Ectodermal cell (in vitro differentiated cells): Measurements from ENCODE around the gene BMS1.

ENCODE experiments used
- H3K27ac ChIP-seq: 2 replicates; pipeline ENCODE4 v1.7.0; 2013; ENCODE audit warnings: mild to moderate bottlenecking, low read depth, low read length; ENCODE audit not compliant: insufficient read depth, poor library complexity, severe bottlenecking
- H3K27me3 ChIP-seq: 2 replicates; pipeline ENCODE4 v1.7.0; 2013; ENCODE audit warnings: mild to moderate bottlenecking, low read length; ENCODE audit not compliant: insufficient read depth, control insufficient read depth, poor library complexity, severe bottlenecking
- H3K36me3 ChIP-seq: one replicate; pipeline ENCODE4 v1.7.0; 2013; ENCODE audit warnings: low read length; ENCODE audit not compliant: control insufficient read depth, insufficient read depth
- H3K4me1 ChIP-seq: one replicate; pipeline ENCODE4 v1.7.0; 2013; ENCODE audit warnings: low read length; ENCODE audit not compliant: control insufficient read depth, insufficient read depth
- H3K4me3 ChIP-seq: 2 replicates; pipeline ENCODE4 v1.7.0; 2013; ENCODE audit warnings: low read depth, low read length, control low read depth; ENCODE audit not compliant: insufficient read depth
- H3K9me3 ChIP-seq: 2 replicates; pipeline ENCODE4 v1.7.0; 2013; ENCODE audit warnings: mild to moderate bottlenecking, low read length, moderate library complexity; ENCODE audit not compliant: control insufficient read depth
- WGBS, 2 experiments: methylation state at CpG; one replicate each; pipeline ENCODE4 v1.1.7; 2013; ENCODE audit warnings: missing lambda C conversion rate in 2 of 2; 5-methylcytosine and 5-hydroxymethylcytosine counted together

BMS1 gene

DNA sequence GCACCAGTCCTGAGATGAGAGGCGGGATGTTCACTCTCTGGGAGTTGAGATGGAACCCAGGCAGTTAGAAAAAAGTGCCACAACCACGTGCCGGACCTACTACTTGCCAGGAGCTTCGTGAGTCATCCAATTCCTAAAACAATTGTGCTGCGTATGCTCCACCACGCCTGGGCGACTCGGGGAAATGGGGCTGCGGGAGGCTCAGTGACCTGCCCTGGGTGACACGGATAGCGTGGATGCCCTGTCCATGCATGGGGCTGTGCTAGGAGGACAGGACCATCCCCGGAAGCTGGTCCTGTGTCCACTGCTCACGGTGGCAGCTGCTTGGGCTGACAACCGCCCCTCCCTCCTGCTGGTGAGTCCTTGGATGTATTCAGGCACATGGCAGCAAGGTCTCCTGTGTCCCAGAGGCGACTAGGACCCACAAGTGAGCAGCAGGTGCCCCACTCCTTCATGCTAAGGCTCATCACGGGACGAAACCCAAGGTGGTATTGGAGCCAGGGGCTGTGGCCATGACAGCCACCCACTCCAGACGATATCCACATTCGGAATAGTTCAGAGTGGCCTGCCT, 90.4 kb downstream of the BMS1 start:
- H3K4me3 ChIP-seq: no peak overlapping the region
- 93 to 94% methylated on average over 19 of the region's 19 CpGs for WGBS, 2 experiments

DNA sequence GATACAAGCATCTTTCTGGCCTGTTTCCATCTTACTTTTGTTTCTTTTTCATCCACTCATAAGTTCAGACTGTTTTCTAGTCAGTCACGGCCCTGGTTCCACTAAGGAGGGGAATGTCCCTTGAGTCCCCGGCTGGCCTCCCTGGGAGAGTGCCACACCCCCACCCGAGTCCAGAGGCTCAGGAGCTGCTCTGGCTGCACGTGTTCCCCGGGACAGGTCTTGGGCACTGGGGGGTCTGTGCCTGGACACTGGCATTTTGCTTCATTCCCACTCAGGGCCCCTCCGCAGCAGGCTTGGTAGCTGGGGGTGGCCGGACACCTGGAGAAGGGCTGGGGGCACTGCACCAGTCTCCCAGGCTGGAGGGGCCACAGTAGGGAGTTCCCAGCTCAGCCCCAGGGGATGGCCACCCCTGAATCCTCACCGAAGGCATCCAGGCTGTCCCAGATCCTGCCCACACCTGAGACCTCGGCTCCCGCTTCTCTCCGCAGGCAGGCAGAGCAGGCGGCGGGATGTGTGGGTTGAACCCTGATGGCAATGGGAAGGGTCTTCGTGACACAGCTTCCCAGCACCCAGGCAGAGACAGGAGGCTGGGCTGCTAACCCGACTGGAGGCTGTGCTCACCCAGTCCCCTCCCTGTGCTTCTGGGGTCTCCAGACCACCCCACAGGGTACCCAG, 92.3 kb downstream of the BMS1 start:
- Histone ChIP-seq H3K9me3 (no peaks in the 10 kb centered on the region), H3K27ac (no peak overlapping the region), H3K36me3 (no peaks in the 10 kb centered on the region), H3K27me3 (no peaks in the 10 kb centered on the region), H3K4me1 (no peaks in the 10 kb centered on the region), H3K4me3 (no peak overlapping the region)
- 90 to 95% methylated on average over 15 of the region's 15 CpGs for WGBS, 2 experiments

More for the DNA sequence above, 90.4 kb downstream of the BMS1 start:
- Histone ChIP-seq H3K27ac (no peak overlapping the region), H3K4me1 (no peaks in the 10 kb centered on the region), H3K9me3 (no peaks in the 10 kb centered on the region), H3K36me3 (no peaks in the 10 kb centered on the region), H3K27me3 (no peaks in the 10 kb centered on the region)

DNA sequence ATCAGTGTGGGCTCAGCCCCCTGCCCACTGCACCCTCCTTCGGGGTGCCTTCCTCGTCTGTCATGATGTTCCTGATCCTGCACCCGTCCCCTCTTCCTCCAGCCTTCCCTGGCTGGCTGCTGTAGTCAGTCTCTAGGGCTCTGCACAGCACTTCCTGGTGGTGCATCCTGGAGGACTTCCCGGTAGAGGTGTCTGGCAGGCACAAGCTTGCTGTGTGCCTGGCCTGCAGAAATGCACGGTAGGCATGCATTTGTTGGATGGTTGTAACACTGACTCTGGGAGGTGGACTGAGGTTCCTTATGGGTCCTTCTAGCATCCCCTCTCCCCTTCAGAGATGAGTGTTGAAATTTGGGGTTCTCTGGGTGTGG, 92.8 kb downstream of the BMS1 start:
- Histone ChIP-seq H3K27ac (no peak overlapping the region), H3K4me3 (no peak overlapping the region), H3K36me3 (no peaks in the 10 kb centered on the region), H3K9me3 (no peaks in the 10 kb centered on the region), H3K4me1 (no peaks in the 10 kb centered on the region), H3K27me3 (no peaks in the 10 kb centered on the region)
- 89 to 94% methylated on average over 5 of the region's 5 CpGs for WGBS, 2 experiments

DNA sequence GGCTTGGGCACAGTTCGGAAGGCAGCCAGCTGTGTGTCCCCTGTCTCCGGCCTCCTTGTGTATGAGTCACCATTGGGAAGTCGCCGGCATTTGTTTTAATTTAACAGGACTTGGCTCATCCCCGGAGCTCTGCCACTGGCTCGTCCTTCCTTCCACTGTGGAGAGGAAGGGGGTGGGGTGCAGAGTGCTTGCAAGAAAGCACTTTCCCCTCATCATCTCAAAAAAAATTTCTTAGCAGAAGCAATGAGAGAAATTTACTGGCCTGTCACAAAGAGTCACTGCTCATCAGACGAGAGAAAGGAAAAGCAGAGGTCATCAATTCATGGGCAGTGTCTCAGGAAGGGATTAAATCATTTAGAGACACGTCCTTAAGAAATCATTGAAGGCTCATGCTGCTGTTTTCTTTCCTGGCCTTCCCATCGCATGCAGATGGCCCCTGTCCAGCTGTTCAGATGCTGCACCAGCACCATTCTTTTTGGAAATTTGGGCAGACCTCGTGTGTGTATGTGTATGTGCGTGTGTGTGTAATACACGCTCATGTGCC, 93.3 kb downstream of the BMS1 start:
- Histone ChIP-seq H3K36me3 (no peaks in the 10 kb centered on the region), H3K4me3 (no peak overlapping the region), H3K27ac (no peak overlapping the region), H3K9me3 (no peaks in the 10 kb centered on the region), H3K27me3 (no peaks in the 10 kb centered on the region), H3K4me1 (no peaks in the 10 kb centered on the region)
- 64 to 70% methylated on average over 11 to 12 of the region's 12 CpGs for WGBS, 2 experiments

DNA sequence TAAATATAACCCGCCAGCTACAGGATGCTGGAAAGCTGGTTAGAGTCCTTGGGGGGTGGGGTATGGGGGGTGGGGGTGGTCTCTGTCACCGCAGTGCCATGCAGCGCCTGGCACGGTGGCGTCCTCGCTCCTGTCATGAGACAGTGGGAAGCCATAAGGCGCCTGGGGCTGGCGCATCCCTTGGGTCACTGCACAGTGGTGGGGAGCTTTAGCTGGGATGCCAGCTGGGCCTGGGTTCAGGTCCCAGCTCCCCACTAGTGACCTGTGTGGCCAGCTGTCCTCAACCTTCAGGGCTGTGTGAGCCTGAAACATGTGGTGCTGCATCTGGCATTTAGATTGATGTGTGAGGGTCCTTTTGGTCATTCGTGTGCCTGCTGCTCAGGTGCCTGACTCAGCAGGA, 93.9 kb downstream of the BMS1 start:
- 94 to 95% methylated on average over 9 of the region's 9 CpGs for WGBS, 2 experiments
- H3K27me3 ChIP-seq: no peaks in the 10 kb centered on the region
- H3K4me1 ChIP-seq: no peaks in the 10 kb centered on the region
- no peaks in the 10 kb centered on the region for H3K36me3 ChIP-seq
- no peak overlapping the region for H3K27ac ChIP-seq
- H3K9me3 ChIP-seq: no peaks in the 10 kb centered on the region
- H3K4me3 ChIP-seq: no peak overlapping the region

DNA sequence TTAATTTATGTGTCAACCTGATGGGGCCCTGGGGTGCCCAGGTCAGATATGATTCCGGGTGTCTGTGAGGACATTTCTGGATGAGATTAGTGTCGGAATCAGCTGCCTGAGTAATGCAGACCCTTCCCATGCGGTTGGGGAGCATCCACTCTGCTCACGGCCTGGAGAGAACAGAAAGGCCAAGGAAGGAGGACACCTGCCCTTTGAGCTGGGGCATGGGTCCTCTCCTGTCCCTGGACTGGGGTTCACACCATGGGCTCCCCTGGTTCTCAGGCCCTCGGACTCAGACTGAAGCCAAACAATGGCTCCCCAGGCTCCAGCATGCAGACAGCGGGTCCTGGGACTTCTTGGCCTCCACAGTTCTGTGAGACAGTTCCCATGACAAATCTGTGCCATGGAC, 94.3 kb downstream of the BMS1 start:
- no peaks in the 10 kb centered on the region for H3K4me1 ChIP-seq
- no peaks in the 10 kb centered on the region for H3K27me3 ChIP-seq
- no peaks in the 10 kb centered on the region for H3K36me3 ChIP-seq
- no peak overlapping the region for H3K4me3 ChIP-seq
- 91 to 95% methylated on average over 6 of the region's 6 CpGs for WGBS, 2 experiments
- no peak overlapping the region for H3K27ac ChIP-seq
- H3K9me3 ChIP-seq: no peaks in the 10 kb centered on the region

DNA sequence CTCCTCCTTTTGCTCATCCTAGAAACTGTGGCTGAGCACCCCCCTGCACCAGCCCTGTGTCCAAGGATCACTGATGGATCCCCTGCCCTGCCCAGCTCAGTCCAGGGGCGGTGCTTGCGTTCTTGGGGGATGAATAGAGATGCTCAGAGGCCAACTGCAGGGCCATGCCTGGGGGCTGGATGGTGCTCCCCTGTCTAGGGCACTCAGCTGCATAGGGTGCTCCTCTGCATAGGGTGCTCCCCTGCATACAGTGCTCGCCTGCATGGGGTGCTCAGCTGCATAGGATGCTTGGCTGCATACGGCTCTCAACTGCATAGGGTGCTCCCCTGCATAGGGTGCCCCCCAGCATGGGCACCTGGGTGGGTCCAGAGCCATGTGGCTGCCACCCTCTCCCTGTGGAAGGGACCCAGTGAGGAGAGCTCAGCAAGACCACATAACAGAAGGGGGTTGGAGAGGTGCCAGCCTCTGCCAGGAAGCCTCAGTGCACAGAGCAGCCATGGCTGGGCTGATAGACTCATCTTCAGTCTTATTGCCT, 95.0 kb downstream of the BMS1 start:
- Histone ChIP-seq H3K4me3 (no peak overlapping the region), H3K9me3 (no peaks in the 10 kb centered on the region), H3K4me1 (no peaks in the 10 kb centered on the region), H3K27me3 (no peaks in the 10 kb centered on the region), H3K36me3 (no peaks in the 10 kb centered on the region), H3K27ac (no peak overlapping the region)
- WGBS, 2 experiments: 84% methylated on average over 4 of the region's 4 CpGs

DNA sequence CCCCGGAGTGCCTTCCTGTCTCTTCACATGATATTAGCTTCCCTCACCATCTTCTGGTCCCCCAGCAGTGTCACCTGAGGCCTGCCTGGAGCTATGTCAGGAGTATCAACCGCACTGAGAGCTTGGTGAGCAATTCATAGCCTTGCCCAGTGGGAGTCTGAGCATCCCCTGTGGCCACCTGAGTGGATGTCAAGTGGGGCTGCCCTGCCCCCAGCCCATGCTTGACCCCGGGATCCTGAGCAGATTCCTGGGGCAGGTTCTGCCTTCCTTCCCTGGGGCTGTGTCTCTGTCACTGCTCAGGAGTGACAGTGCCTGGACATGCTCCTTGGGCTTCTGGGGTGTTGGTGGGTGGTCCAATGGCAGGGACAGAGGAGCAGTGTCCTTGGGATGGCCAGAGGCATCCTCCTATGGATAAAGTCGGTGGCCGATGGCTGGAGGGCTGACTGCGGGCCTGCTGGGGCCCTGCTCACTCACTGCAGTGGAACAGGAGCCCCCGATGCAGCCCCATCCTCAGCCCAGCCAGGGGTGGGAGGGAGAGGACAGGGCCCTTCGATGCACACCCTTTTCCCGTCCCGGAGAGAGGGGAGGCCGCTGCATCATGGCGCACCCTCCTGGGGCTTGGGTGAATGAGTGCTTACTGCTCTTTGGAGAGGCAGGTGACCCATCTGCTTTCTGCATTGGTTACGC, 95.7 kb downstream of the BMS1 start:
- H3K36me3 ChIP-seq: no peaks in the 10 kb centered on the region
- no peaks in the 10 kb centered on the region for H3K27me3 ChIP-seq
- no peaks in the 10 kb centered on the region for H3K9me3 ChIP-seq
- H3K27ac ChIP-seq: no peak overlapping the region
- H3K4me1 ChIP-seq: no peaks in the 10 kb centered on the region
- H3K4me3 ChIP-seq: no peak overlapping the region
- 92 to 93% methylated on average over 13 of the region's 13 CpGs for whole genome bisulfite sequencing, 2 experiments

DNA sequence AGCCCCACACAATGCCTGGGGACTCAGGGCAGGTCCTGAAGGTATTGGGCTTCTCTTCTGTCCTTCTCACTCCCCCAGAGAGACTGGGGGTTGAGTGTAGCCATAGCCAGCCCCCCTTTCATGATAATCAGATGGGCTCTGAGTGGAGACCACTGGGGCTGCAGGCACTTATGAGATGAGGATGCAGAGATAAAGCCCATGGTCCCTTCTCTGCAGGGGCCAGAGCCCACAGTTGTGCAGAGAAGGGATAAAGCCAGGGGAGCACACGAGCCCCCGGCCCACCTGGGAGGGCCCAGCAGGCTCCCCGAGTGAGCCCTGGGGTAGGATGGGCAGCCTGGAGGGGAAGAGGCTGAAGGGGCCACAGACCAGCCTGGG, 96.2 kb downstream of the BMS1 start:
- Histone ChIP-seq H3K27ac (no peak overlapping the region), H3K4me3 (no peak overlapping the region), H3K4me1 (no peaks in the 10 kb centered on the region), H3K36me3 (no peaks in the 10 kb centered on the region), H3K27me3 (no peaks in the 10 kb centered on the region), H3K9me3 (no peaks in the 10 kb centered on the region)
- WGBS, 2 experiments: 91 to 95% methylated on average over 3 of the region's 3 CpGs
